C4-2B (cell line): ENCODE measurements around the gene DIS3L.

Experiments used
- ZFX ChIP-seq: fragments of 450-650 bp; IDR thresholded peaks from 2 replicates; pipeline ENCODE4 v1.6.1; 2017
- TF ChIP-seq, protein P1 (sequence below): fragments of 450-650 bp; conservative IDR thresholded peaks from 2 replicates; pipeline ENCODE4 v1.5.1; 2017; ENCODE audit warnings: mild to moderate bottlenecking

DNA sequence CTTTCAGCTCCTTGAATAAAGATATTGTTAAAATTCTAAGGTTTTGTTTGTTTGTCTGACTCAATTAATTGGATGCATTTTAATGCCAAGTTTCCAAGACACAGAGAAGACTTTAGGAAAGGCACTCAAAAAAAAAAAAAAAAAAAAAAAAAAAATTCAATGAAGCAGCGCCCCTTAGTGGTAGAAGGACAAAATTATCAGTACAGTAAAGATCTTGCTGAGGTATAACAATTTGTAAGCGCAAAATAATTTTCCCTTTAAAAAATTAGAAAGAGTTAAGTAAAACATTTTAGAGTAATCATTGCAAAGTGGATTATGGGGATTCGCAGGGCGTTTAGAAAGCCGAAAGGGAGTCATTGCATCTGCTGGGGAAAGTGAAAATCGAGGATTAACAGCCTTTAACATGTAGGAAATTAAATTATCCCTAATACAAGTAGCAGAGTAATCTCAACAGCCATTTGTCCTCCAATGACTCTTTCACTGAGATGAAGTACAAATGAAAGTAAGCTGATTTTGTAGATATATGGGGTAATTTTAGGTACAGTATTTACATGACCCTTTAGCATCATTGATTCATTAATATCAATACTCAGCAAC is 5.8 kb upstream of the DIS3L start:
- TF ChIP-seq, protein P1, sequence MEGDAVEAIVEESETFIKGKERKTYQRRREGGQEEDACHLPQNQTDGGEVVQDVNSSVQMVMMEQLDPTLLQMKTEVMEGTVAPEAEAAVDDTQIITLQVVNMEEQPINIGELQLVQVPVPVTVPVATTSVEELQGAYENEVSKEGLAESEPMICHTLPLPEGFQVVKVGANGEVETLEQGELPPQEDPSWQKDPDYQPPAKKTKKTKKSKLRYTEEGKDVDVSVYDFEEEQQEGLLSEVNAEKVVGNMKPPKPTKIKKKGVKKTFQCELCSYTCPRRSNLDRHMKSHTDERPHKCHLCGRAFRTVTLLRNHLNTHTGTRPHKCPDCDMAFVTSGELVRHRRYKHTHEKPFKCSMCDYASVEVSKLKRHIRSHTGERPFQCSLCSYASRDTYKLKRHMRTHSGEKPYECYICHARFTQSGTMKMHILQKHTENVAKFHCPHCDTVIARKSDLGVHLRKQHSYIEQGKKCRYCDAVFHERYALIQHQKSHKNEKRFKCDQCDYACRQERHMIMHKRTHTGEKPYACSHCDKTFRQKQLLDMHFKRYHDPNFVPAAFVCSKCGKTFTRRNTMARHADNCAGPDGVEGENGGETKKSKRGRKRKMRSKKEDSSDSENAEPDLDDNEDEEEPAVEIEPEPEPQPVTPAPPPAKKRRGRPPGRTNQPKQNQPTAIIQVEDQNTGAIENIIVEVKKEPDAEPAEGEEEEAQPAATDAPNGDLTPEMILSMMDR, result peak; percentile 82
- no peak for TF ChIP-seq ZFX
